Measurements from ENCODE around the gene PI4K2A.

DNA sequence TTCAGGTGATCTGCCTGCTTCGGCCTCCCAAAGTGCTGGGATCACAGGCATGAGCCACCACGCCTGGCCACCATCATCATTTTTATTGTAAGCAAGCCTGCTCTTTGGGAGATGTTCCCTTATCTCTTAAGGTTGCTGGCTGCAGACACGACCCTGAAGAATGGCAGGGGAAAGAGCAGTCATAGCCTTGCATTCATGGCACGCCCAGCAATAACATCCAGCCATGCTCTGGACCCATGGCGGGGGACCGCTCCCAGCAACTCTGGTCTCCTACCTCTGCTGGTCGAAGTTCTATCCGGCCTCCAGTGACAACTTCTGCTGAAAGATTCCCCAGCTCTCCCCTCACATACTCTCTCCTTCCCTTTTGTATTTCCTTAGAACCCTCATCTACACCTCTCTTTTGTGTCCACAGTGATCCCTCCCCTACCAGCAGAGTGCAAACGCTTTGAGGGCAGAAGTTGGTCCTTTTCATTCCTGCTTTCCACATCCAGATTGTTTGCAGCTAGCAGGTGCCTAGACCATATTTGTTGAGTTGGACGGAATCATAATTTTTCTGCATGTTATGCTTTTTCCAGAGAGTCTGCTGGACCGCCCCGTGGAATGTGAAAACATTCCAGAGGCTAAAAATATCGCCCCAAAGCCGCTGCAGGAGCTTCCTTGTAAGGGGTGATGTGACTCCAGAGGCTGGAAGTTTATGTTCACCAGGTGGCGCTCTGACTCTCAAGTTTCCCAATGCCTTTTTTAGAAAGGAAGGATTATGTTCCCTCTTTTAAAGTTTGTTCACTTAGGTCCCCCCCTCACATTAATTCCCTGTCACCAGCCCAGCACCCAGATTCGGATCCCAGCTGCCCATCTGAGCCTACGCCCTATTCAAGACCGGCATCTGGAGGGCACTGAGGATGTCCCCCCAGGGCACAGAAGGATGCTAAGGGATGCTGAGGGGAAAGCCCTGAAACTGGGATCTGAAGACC lies 68.8 kb downstream of the PI4K2A start:
- TF ChIP-seq POLR2AphosphoS5 (IDR thresholded peaks at IDR 0.05): peak in 1 of 3 donors; percentile 21
- TF ChIP-seq, protein P1, sequence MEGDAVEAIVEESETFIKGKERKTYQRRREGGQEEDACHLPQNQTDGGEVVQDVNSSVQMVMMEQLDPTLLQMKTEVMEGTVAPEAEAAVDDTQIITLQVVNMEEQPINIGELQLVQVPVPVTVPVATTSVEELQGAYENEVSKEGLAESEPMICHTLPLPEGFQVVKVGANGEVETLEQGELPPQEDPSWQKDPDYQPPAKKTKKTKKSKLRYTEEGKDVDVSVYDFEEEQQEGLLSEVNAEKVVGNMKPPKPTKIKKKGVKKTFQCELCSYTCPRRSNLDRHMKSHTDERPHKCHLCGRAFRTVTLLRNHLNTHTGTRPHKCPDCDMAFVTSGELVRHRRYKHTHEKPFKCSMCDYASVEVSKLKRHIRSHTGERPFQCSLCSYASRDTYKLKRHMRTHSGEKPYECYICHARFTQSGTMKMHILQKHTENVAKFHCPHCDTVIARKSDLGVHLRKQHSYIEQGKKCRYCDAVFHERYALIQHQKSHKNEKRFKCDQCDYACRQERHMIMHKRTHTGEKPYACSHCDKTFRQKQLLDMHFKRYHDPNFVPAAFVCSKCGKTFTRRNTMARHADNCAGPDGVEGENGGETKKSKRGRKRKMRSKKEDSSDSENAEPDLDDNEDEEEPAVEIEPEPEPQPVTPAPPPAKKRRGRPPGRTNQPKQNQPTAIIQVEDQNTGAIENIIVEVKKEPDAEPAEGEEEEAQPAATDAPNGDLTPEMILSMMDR (IDR thresholded peaks at IDR 0.05): peak in 2 of 3 donors; percentile 65 to 67

Data from breast epithelium (tissue), 3 donors.